CD1c-positive myeloid dendritic cell (primary cell): ENCODE results near the gene ANKMY1.

Experiments used
- DNase-seq: peaks from one replicate; pipeline ENCODE4 v3.0.0-alpha.2; 2016; ENCODE audit errors: extremely low spot score

Gene ANKMY1, protein sequence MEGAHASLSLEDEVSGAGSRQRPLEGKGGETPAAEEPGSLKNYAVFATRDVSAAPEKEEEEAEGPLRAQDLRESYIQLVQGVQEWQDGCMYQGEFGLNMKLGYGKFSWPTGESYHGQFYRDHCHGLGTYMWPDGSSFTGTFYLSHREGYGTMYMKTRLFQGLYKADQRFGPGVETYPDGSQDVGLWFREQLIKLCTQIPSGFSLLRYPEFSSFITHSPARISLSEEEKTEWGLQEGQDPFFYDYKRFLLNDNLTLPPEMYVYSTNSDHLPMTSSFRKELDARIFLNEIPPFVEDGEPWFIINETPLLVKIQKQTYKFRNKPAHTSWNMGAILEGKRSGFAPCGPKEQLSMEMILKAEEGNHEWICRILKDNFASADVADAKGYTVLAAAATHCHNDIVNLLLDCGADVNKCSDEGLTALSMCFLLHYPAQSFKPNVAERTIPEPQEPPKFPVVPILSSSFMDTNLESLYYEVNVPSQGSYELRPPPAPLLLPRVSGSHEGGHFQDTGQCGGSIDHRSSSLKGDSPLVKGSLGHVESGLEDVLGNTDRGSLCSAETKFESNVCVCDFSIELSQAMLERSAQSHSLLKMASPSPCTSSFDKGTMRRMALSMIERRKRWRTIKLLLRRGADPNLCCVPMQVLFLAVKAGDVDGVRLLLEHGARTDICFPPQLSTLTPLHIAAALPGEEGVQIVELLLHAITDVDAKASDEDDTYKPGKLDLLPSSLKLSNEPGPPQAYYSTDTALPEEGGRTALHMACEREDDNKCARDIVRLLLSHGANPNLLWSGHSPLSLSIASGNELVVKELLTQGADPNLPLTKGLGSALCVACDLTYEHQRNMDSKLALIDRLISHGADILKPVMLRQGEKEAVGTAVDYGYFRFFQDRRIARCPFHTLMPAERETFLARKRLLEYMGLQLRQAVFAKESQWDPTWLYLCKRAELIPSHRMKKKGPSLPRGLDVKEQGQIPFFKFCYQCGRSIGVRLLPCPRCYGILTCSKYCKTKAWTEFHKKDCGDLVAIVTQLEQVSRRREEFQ

DNA sequence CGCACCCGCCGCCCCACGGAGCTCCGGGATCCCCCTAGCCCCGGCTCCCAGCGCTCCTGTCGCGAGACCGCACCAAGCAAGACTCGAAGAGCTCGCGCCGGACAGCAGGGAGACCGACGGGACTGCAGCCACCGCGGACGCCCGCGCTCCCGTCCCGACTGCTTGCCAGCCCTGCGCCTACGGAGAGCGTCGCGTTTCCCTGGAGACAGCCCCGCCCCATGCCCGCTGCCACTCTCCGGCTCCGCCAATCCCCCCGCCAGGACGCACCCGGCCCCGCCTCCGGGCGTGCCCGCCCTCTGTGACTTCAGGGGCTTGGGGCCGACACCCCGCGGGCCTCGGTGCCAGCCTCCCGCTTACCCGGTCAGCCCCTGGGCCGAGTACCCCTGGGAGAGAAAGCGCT lies at the start of gene ANKMY1:
ANKMY1 (minus strand) TSS at position 181 of the 400 bp plus-strand sequence. CDS start 653 bp downstream, outside the sequence.
- DNase-seq: peak; percentile 72

DNA sequence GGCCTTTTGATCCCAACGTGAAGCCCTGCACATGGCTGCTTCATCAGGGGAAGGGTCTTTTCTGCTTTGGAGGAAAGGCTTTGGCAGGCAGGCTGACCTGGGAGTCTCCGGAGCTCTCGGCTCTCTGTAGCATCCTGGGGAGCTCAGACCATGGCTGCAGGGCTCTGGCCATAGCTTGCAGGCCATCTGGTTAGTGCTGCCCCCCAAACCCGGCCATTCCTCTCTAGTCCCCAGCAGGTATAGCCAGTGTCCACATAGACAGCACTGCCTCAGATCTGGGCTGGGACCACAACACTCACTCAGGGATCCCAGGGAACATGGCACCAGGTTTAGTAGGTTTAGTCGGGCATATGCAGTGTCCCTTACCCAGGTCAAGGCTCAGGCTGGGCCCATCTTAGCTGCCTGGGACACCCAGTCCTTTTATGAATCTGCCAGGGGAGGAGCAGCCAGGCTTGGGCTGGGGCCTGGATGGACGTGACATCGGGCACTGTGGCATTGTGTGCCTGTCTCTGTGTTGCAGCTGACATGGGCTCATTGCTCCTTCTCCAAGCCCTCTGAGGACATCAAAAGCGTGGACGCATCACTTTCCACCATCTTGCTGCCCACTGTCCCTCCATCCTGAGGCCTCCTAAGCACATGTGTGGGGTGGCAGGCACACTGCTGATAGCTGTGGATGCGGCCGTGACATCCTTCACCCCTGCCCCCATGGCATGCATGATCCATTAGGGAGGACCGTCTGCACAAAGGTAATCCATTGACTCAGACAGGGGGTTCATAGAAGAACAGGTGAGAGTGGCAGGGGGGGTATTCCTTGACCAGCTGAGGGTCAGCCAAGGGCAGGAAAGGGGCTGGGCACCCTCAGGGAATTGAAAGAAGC lies 48.3 kb upstream of the ANKMY1 start:
- no peak for DNase-seq

DNA sequence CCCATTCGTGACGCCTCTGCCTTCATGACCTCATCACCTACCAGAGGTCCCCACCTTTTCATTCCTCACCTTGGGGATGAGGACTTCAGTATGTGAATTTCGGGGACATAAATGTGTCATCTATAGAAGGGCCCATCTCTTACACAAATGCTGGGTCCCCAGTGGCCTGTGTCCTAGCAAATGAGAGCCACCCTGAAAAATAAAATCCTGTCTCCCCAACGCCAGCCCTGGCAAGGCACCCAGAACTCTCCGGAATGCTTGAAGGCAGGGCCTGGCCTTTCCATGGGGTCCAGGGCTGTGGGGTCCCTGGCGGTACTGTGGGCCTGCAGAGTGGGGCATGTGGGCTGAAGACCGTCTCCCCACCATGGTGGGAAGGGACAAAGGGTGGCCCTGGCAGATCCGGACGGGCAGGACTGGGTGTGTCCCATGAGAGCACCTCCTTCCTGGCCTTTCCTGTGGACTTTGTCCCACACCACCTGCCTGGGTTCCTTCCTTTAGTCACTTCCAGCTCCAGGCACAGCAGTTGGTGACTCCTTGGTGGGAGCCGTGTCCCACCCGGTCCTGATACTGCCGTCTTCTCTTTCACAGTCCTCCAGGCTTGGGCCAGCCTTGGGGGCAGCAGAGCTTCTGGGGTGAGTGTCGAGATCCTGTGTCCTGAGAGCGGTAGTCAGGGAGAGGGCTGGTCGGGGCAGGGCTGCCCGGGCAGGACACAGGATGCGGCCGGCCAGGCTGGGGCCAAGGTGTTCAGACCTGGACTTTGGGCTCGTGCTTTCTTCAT lies 47.3 kb upstream of the ANKMY1 start:
- DNase-seq: no peak

DNA sequence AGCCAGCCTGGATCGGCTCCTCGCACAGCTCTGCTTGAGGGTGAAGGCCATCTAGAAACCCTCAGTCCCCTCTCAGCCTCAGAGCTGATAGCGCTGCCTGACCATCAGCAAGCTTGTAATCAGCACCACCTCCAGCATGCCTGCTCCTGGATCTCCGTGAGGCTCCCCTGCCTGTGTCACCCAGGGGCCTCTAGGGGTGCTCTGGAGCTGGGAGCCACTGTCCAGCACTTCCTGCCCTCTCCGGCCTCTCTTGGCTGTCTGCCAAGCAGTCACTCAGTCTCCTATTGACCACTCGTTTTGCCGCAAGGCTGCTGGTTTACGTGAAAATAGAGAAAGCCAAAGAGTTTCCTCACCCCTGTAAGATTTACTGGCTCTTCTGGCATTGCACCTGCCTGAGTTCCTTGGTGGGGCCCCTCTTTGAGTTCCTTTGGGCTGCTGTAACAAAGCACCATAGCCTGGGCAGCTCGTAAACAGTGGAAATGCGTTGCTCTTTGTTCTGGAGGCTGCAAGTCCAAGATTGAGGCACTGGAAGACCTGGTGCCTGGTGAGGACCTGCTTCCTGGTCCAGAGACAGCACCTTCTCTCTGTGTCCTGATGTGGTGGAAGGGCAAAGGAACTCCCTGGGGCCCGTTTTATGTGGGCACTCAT lies 46.6 kb upstream of the ANKMY1 start:
- peak; percentile 69 for DNase-seq

DNA sequence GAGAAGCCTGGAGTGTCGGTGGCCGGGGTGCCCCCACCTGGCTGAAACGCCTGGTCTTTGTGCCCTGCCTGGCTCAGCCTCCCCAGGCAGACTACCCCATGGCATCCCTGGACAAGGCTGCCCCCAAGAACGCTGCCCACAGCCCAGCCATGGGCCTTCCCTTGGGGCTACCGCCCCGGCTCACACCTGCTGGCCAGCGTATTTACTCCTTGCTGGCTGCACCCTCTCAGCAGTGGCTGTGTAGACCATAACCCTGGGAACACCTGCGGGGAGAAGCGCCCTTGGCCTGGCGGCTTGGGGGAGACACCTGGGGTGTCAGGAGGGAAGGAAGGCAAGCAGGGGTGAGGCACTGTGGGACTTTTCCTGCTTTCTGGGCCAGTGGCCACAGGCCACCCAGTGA lies 46.1 kb upstream of the ANKMY1 start:
- no peak for DNase-seq

DNA sequence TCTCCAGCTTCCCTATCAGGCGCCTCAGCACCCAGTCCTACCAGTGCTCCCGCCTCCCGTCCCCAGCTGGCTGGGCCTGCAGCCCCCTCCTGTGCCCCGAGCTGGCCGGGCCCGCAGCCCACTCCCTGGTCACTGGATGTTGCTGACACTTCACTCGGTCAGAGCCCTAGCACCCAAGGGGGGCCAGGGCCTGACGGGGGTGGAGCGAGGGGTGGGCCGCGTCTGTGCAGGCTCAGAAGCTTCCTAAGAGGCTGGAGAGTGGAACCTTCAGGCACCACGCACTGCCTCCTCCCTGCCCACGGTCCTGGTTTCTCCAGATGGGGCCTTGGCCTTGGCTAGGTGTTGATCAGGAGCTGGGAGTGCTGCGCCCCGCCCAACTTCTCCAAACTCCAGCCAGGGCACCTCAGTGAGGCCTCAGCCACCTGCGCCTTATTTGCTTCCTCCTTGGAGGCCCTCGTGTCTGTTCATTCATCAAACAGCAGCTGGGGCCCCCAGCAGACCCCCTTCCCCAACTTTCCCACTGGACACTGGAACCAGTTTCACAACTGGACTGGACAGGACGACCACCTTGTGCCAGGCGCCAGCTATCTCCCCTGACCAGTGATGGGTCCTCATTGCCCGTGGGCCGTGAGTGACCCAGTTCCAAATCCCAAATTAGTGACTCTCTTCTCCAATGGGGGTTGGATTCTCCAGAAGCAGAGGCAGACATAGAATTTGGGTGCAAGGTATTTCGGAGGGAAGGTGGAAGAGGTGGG lies 45.5 kb upstream of the ANKMY1 start:
- no peak for DNase-seq

DNA sequence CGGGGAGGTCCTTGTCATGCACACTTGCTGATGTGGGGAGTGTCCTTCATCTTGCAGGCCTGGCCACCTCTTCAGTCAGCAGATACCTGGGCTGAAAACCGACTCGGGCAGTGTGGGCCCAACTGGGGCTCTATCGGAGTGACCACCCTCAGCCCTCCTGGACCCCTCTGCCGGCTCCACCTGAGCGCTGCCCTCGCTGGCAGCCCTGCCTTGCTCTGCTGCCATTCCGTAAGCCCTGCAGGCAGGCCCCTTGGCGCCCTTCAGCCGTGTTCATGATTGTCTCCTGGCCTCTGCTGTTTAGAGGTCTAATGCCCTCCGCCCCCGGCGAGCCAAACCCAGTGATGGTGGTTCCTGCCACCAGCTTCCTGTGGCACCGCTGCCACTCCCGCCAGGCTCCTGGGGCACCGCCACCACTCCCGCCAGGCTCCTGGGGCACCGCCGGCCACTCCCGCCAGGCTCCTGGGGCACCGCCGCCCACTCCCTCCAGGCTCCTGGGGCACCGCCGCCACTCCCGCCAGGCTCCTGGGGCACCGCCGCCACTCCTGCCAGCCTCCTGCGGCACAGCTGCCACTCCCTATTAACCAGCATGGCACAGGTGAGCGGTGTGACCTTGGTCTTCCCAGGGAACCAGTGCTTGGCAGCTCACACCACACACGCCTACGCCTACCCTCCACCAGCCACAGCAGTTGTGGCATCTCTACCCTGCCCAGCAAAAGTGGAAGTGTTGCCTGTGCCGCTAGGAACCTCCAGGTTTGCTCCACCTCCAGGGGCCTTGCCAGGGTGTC lies 44.7 kb upstream of the ANKMY1 start:
- no peak for DNase-seq

DNA sequence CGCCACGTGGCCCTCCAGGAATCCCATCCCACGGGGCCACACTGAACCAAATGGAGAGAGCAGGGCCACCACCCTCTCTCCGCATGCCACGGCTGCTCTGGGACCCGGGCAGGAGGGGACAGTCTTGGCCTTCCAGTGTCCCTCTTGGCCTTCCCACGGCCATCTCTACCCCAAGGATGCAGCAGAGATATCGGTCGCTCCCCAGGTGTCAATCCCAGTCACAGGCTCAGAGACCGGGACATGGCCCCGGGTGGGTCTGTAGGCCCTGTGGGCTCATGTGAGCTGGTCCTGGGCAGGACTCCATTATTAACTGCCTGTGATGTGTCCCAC lies 44.0 kb upstream of the ANKMY1 start:
- no peak for DNase-seq

DNA sequence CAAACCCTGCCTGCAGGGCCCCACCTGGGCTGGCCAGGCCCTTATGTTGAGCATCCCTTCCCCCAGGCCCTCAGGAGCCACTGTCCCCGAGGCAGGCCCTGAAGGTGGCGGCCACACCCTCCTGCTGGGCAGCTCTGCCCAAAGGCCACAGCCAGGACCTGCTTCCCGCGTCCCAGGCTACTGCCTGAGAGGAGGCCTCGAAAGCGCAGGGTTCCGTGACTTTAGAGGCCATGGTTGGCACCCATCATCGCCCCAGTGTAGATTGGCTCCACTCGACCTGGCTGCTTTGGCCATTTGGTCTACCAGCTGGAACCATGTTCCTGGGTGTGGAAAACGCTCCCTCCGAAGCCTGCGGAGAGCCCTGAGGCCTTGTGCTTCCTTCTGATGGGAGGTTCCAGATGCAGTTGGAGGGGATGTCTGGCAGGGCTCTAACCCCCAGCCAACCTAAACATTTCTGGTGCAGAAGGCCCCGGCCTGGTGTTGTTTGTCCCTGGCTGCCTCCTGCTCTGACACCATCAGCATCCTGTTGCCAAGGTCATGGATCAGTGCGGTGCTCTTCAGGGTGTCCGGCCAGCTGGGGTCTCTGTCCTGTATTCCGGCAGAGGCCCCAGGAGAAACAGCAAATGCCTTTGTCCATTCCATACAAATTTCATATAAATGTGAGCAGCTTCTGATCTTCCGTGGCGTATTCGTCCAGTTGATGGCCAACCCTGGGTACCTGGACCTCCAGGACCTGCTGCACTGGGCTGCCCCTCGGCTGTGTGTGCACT lies 43.5 kb upstream of the ANKMY1 start:
- no peak for DNase-seq

DNA sequence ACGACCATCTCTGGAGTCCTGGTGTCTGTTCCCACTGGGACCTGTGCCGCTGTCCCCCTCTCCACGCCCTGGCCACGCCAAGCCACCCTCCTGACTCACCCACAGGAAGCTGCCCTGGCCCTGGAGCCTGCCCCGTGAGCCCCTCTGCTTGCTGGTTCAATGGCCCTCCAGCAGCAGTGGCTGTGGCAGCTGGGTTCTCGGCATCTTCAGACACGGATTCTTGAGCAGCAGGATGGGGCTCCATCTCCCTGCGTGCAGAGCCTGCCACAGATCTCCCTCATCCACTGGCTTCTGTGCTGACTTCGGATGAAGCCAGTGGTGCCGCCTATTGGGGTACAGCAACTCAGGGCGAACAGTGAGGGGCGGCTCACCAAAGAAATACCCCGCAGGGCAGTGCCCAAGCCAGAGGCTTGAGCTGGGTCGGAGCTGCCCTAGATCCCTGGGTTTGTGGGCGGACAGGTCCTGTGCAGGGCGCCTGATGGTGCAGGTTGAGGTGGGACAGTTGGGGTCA lies 42.7 kb upstream of the ANKMY1 start:
- no peak for DNase-seq

DNA sequence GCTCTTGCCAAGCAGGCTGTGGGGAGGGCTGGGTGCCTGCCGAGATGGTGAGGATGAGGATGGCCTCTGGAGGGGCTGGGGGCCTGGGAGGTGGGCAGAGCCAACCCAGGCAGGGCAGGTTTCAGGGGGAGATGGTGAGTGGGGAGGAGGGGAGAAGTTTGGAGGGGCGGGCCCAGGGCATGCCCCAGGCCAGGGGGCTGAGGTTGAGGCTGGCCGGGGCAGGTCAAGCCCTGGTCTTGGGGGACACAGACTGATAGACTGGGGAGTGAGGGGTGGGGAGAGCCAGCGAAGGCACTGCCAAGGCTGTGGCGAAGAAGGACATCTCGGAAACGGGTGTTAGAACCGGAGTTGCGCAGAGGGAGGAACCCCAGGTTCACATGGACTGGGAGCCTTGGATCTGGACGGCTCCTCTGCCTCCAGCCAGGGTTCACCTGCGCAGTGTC lies 41.4 kb upstream of the ANKMY1 start:
- no peak for DNase-seq

DNA sequence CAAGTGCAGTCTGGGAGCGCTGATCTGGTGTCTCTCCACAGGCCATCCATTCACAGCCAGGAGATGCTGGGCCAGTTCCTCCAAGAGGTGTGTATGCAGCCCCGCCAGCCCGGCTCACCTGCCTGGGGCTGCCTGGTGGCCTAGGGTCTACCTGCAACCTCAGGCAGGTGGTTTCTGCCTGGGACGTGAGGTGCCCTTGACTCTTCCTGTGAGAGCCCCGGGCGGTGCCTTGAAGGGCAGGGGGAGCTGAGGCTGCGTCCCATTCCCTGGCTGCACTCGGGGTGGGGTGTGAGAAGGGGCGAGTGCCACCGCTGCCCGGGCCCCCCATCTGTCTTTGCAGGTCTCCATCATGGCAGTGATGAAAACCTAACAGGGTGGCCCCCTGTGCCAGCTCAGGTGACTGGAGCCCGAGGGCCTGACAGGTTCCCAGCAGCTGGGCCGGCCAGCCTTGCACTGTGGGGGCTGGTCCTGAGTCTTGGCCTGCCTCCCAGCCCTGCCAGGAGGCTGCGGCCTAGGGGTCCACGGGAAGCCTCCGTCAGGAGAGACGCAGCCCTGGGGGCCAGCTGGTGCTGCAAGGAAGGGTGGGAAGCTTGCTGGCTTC lies 40.6 kb upstream of the ANKMY1 start:
- no peak for DNase-seq

DNA sequence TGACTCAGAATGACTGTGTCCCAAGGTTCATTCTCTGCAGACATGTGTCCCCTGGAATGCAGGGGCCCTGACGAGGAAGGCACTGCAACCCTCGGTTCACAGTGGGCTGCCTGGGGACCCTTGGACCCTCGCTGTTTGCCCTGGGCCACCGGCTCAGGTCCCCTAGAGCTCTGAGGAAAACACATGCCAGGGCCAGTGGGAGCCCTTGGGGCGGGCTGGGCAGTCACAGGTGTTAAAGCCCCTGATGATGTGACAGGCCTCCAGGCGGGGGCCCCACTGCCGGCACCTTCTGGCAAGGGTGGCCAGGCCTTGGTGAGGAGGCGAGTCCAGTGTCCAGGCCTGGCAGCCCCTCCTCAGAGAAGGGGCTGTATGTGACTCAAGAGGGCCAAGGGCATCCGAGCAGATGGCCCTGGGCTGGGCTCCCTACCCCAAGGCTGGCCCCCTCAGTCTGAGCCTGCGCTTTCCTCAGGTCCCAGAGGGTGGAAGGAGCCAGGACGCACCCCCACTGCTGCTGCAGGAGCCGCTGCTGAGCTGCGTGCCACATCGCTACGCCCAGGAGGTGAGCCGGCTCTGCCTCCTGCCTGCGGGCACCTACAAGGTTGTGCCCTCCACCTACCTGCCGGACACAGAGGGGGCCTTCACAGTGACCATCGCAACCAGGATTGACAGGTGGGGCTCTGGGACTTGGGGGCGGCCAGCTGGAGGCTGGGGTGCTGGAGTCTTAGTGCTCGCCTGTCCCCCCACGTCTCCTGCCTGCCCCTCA lies 39.8 kb upstream of the ANKMY1 start:
- no peak for DNase-seq

DNA sequence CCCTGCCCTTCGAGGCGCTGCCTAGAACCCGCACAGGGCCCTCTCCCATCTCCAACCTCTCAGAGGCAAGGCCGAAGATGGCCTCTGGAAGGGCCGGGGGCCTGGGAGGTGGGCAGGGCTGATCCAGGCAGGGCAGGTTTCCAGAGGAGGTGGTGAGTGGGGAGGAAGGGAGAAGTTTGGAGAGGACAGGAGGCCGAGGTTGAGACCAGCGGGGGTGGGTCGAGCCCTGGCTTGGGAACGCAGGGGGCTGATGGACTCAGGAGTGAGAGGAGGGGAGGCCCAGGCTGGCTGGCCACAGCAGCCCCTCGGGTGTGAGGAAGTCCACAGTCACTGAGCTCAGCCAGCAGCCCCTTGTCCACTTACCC lies 39.2 kb upstream of the ANKMY1 start:
- DNase-seq: no peak

DNA sequence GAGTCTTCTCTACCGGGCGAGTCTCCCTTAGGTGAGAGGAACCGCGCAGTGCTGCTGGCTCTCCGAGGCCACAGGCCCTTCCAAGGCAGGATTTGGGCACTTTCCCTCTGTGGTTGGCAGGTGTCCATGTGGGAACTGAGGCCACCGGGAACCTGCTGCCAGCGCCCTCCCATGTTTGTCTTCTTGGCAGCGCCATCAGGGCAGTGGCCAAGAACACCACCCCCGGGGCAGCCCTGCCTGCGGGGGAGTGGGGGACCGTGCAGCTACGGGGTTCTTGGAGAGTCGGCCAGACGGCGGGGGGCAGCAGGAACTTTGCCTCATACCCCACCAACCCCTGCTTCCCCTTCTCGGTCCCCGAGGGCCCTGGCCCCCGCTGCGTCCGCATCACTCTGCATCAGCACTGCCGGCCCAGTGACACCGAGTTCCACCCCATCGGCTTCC lies 38.7 kb upstream of the ANKMY1 start:
- DNase-seq: no peak

DNA sequence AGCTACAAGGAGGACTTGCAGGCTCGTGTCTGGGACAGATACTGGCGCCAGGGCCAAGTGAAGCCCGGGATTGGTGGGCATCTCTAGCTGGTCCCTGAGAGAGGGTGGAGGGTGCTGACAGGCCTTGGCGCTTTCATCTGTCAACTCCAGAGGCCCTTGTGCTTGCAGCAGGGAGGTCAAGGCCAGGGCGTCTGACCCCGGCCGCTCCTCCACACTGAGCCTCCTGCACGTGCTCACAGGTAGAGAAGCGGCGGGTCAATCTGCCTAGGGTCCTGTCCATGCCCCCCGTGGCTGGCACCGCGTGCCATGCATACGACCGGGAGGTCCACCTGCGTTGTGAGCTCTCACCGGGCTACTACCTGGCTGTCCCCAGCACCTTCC lies 38.3 kb upstream of the ANKMY1 start:
- DNase-seq: no peak
